Stimulated activated effector memory CD8-positive, alpha-beta T cell treated with anti-CD3 and anti-CD28 coated beads, Interleukin-12 subunit alpha, Interleukin-12 subunit beta, amount 100 ng/mL, for 72 hours (primary cell): ENCODE data around the gene PALMD.

Experiments
- ATAC-seq: fragments of 150-1000 bp; cut with Tn5 transposase; 2 replicates; pipeline ENCODE4 v1.10.0; 2021
- DNase-seq, 2 donors: peaks; one replicate each; pipeline ENCODE4 v3.0.0; 2021 to 2022; ENCODE audit warnings: low spot score in 2 of 2
- H3K27ac Mint-ChIP-seq: one replicate; pipeline ENCODE4 v1.8.0; 2022; ENCODE audit warnings: mild to moderate bottlenecking, mixed read lengths
- H3K36me3 Mint-ChIP-seq: one replicate; pipeline ENCODE4 v1.8.0; 2022; ENCODE audit warnings: mild to moderate bottlenecking, mixed read lengths
- H3K4me1 Mint-ChIP-seq: one replicate; pipeline ENCODE4 v1.8.0; 2022; ENCODE audit warnings: mixed read lengths
- H3K4me3 Mint-ChIP-seq: one replicate; pipeline ENCODE4 v1.8.0; 2022; ENCODE audit warnings: mild to moderate bottlenecking, mixed read lengths
- H3K9me3 Mint-ChIP-seq: one replicate; pipeline ENCODE4 v1.8.0; 2022; ENCODE audit warnings: mixed read lengths

The PALMD gene, protein sequence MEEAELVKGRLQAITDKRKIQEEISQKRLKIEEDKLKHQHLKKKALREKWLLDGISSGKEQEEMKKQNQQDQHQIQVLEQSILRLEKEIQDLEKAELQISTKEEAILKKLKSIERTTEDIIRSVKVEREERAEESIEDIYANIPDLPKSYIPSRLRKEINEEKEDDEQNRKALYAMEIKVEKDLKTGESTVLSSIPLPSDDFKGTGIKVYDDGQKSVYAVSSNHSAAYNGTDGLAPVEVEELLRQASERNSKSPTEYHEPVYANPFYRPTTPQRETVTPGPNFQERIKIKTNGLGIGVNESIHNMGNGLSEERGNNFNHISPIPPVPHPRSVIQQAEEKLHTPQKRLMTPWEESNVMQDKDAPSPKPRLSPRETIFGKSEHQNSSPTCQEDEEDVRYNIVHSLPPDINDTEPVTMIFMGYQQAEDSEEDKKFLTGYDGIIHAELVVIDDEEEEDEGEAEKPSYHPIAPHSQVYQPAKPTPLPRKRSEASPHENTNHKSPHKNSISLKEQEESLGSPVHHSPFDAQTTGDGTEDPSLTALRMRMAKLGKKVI

DNA sequence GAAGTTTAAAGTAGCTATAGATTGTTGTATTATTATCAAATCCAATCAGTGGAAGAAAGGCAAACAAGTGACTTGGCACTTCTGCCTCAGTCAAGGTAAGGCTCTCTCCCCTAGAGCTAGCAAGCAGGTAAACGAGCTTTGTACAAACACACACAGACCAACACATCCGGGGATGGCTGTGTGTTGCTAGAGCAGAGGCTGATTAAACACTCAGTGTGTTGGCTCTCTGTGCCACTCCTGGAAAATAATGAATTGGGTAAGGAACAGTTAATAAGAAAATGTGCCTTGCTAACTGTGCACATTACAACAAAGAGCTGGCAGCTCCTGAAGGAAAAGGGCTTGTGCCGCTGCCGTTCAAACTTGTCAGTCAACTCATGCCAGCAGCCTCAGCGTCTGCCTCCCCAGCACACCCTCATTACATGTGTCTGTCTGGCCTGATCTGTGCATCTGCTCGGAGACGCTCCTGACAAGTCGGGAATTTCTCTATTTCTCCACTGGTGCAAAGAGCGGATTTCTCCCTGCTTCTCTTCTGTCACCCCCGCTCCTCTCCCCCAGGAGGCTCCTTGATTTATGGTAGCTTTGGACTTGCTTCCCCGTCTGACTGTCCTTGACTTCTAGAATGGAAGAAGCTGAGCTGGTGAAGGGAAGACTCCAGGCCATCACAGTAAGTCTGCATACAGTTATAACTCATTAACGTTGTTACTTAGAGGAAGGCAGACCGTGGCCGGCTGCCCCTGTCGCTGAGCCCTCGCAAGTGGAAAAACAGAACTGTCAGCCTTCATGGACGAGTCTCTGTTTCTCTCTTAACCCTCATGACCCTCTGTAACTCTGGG lies at the start of gene PALMD:
Gene PALMD (plus strand): TSS at position 415 of the 833 bp plus-strand sequence. CDS start 205 bp downstream, at position 620.
- H3K4me1 Mint-ChIP-seq: no peaks in the 10 kb centered on the region
- DNase-seq (no peak), ATAC-seq (peak; percentile 42)
- no peak within 1 kb of the TSS for H3K27ac Mint-ChIP-seq
- H3K9me3 Mint-ChIP-seq: no peaks in the 10 kb centered on the region
- no peak within 1 kb of the TSS for H3K4me3 Mint-ChIP-seq
- H3K36me3 Mint-ChIP-seq: no peaks in the 10 kb centered on the region

DNA sequence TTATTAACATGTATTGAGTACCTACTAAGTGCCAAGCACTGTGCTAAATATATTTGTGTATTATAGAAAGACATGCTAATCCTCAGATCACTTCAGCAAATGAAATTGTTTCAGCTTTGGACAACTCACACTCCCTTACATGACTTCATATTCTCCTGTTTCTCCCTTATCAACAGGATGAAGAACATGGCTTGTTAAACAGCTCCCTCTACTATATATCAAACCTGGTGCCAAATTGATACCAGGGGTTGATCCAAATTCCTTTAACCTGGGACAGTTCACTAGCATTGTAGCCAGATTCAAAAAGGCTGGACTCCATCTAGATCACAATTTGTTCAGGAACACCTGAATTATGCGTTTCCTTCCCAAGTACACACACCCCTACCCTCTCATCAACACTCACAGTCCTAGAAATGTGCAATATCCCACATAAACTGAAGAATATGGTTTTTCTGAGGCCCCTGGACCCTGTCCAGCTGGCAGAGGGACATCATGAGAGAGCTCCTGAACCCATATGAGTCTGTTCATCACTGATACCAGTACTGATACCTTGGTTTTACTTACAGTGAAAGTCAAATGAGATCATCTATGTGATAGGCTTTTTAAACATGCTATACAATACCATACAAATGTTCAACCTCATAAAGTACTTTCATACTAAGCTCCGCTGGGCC lies 47.0 kb upstream of the PALMD start:
- Mint-ChIP-seq H3K9me3 (no peaks in the 10 kb centered on the region), H3K27ac (no peak overlapping the region), H3K4me3 (no peak overlapping the region), H3K36me3 (no peaks in the 10 kb centered on the region), H3K4me1 (no peaks in the 10 kb centered on the region)
- peak; percentile 16 for ATAC-seq
- no peak for DNase-seq

DNA sequence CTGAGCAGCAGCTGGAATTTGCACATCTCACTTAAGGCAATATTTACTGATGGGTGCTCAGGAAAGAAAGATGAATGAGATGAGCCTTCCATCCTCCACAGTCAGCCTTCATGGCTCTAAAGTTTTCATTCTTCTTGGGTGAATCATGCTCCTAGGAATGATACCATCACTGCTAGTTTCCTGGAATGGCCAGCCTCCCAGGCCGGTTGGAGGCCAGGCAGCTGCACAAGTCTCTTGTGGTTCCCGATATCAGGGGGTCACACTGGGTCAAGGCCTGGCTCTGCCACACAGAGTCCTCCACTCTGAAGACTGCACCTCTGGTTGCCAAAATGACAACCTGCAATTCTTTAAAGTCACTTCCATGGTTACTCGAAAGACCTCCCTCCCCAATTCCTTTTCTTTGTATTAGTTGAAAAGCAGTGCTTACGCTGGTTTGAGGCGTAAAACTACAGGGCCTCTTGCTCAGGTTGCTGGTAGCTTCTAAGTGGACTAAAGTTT lies 46.2 kb upstream of the PALMD start:
- Mint-ChIP-seq H3K9me3 (no peaks in the 10 kb centered on the region), H3K4me1 (no peaks in the 10 kb centered on the region), H3K27ac (no peak overlapping the region), H3K4me3 (no peak overlapping the region), H3K36me3 (no peaks in the 10 kb centered on the region)
- no peak for ATAC-seq
- no peak for DNase-seq

DNA sequence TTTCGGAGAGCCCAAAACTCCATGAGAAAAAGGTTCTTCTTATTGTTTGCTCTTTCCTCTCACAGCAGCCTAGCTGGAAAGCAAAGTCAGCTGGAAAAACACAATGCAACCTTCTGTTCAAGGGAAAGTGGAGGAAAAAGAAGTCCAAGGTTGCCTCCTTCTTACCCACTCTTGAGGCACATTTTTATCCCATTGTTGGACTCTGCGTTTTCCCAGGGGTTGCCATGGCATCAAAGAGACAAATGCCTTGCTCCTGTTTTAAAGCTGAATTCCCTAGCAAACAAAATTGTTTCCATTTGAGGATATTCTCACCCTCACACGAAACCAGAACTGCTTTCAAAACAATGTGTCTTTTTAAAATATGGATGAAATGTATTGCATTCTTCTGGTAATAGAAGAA lies 45.1 kb upstream of the PALMD start:
- Mint-ChIP-seq H3K9me3 (no peaks in the 10 kb centered on the region), H3K4me3 (no peak overlapping the region), H3K27ac (no peak overlapping the region), H3K36me3 (no peaks in the 10 kb centered on the region), H3K4me1 (no peaks in the 10 kb centered on the region)
- ATAC-seq (no peak), DNase-seq (no peak)

DNA sequence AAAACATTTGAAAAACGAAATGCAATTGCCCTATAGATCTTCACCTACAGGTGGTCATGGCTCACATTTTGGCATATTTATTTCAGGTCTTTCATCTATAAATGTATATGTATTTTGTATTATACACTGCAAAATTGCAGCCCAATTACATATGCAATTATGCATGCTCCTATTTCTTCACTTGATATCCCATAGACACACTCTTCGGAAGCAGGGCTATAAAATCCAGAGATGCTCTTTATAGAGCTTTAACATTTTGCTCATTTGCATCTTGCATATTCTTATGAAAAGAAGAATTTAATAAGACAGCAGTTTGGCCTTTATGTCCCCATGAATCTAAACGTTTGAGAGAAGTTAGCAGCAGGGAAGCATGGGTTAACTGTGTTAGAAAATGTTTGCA lies 44.7 kb upstream of the PALMD start:
- DNase-seq (no peak), ATAC-seq (no peak)
- Mint-ChIP-seq H3K4me3 (no peak overlapping the region), H3K27ac (no peak overlapping the region), H3K4me1 (no peaks in the 10 kb centered on the region), H3K36me3 (no peaks in the 10 kb centered on the region), H3K9me3 (no peaks in the 10 kb centered on the region)

DNA sequence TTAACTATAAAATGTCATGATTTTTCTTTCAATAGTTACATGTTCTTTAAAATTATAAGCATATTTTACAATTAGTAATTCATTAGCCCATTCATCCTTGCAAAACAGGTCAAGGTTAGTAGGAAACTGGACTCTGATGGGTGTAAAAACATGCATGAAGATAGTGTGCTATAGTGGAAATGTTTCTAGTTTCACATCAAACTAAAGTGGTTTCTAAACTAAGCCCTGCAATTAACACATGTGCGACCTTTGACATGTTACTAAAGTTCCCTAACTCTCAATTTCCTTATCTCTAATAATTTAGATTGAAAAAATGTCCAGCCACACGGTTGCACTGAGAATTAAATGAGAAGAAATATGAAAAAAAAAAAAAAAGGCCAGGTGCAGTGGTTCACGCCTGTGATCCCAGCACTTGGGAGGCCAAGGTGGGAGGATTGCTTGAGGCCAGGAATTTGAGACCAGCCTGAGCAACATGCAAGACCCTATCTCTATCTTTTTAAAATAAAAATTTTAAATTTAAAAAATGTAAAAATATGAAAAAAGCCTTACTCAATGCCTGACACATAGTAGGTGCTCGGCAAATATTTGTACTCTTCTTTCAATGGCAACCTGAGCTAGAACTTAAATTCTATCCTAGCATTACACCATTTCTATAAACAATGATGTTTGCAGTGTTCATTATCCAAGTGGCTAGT lies 44.1 kb upstream of the PALMD start:
- H3K36me3 Mint-ChIP-seq: no peaks in the 10 kb centered on the region
- no peak overlapping the region for H3K27ac Mint-ChIP-seq
- H3K9me3 Mint-ChIP-seq: no peaks in the 10 kb centered on the region
- no peaks in the 10 kb centered on the region for H3K4me1 Mint-ChIP-seq
- ATAC-seq (no peak), DNase-seq (no peak)
- H3K4me3 Mint-ChIP-seq: no peak overlapping the region

DNA sequence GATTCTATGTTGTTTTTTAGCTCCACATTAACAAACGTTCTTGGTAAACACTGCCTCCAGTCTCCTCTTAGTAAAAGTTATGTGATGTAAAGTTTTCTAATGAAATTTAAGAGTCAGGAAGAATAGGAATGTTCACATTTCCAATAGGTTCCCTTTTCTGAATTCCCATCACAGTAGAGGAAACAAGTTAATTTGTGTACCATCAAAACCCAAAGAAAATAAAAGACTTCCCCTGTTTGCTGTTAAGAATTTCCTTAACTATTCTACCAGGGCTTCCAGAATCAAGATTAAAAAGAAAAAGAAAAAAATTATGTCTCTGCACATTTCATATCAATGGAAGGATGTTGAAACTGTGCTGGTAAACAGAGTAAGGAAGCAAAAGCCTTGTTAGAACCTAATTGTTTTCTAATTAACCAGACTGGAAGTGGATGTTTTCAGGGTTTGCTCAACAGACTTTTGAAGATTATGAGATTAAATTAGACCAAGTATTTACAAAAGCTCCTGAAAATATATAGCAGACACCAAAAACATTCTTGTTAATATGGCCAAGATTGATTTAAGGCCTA lies 43.4 kb upstream of the PALMD start:
- ATAC-seq (no peak), DNase-seq (no peak)
- Mint-ChIP-seq H3K36me3 (no peaks in the 10 kb centered on the region), H3K4me1 (no peaks in the 10 kb centered on the region), H3K9me3 (no peaks in the 10 kb centered on the region), H3K4me3 (no peak overlapping the region), H3K27ac (no peak overlapping the region)

DNA sequence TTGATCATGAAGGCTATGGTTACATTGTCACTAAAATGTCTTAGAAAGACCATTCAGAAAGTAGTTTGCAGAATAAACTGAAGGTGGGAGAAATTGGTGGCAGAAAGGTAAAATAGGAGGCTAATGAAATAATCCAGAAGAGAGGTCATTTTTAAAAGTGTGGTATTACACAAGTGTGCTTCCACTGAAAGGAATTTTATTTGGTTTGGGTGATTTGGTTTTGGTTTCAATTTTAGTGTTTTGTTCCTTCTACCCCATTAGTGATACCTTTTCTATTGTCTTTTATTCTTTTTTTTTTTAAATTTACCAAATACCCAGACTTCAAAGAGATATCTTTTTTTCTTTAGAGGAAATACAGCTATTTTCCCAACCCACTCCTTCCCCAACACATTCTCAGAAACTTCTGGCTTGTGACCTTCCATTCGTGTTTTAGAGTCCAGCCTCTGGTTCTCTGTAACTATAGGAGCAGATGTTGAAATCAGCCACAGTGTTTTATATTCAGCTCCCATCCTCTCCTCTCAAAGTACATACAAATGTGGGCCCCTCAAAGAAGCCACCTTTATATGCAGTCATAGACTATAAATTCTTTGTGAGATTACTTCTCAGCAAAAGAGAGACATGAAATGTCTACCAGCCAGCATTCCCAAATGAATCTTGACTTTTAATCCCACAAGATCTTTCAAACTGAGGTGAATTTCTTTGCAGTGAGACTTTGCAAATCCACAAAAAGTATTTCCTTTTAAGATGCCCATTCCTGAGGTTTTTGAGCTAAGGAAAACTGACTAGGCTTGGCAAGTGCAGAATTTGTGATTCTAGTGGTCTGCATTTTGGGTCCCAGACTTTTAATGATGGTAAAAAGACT lies 42.0 kb upstream of the PALMD start:
- no peak for ATAC-seq
- DNase-seq: no peak
- no peaks in the 10 kb centered on the region for H3K36me3 Mint-ChIP-seq
- H3K4me3 Mint-ChIP-seq: no peak overlapping the region
- no peak overlapping the region for H3K27ac Mint-ChIP-seq
- no peaks in the 10 kb centered on the region for H3K9me3 Mint-ChIP-seq
- no peaks in the 10 kb centered on the region for H3K4me1 Mint-ChIP-seq

DNA sequence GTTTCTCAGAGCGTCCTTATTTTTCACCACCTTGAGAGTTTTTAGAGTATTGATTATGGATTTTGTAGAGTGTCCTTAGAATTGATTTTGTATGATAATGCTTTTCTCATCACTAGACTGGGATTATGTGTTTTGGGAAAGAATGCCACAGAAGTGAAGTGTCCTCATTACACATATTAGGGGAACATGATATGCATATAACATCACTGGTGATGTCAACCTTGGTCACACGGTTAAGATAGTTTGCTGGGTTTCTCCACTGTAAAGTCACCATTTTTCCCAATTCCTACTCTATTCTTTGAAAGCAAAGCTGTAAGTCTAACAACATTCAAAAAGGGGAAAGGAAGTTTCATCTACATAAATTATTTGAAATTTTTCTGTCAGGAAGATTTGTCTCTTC lies 39.6 kb upstream of the PALMD start:
- Mint-ChIP-seq H3K4me3 (no peak overlapping the region), H3K36me3 (no peaks in the 10 kb centered on the region), H3K27ac (no peak overlapping the region), H3K9me3 (no peaks in the 10 kb centered on the region), H3K4me1 (no peaks in the 10 kb centered on the region)
- ATAC-seq (no peak), DNase-seq (no peak)

DNA sequence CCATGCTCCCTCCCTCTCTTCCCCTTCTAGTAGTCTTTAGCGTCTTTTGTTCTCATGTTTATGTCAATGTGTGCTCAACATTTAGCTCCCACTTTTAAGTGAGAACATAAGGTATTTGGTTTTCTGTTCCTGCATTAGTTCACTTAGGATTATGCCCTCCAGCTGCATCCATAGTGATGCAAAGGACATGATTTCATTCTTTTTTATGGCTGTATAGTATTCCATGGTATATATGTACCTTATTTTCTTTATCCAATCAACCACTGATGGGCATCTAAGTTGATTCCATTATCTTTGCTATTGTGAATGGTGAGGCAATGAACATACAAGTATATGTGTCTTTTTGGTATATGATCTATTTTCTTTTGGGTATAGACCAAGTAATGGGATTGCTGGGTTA lies 38.3 kb upstream of the PALMD start:
- no peak overlapping the region for H3K27ac Mint-ChIP-seq
- H3K36me3 Mint-ChIP-seq: no peaks in the 10 kb centered on the region
- DNase-seq (no peak), ATAC-seq (no peak)
- no peaks in the 10 kb centered on the region for H3K9me3 Mint-ChIP-seq
- no peak overlapping the region for H3K4me3 Mint-ChIP-seq
- H3K4me1 Mint-ChIP-seq: no peaks in the 10 kb centered on the region

DNA sequence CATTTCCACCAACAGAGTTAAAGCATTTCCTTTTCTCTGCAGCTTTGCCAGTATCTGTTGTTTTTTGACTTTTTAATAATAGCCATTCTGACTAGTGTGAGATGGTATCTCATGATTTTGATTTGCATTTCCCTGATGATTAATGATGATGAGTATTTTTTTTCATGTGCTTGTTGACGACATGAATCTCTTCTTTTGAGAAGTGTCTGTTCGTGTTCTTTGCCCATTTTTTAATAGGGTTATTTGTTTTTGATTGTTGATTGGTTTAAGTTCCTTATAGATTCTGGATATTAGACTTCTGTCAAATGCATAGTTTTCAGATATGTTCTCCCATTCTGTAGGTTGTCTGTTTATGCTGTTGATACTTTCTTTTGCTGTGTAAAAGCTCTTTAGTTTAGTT lies 37.9 kb upstream of the PALMD start:
- no peaks in the 10 kb centered on the region for H3K4me1 Mint-ChIP-seq
- H3K27ac Mint-ChIP-seq: no peak overlapping the region
- no peak for DNase-seq
- H3K4me3 Mint-ChIP-seq: no peak overlapping the region
- H3K36me3 Mint-ChIP-seq: no peaks in the 10 kb centered on the region
- no peak for ATAC-seq
- no peaks in the 10 kb centered on the region for H3K9me3 Mint-ChIP-seq

DNA sequence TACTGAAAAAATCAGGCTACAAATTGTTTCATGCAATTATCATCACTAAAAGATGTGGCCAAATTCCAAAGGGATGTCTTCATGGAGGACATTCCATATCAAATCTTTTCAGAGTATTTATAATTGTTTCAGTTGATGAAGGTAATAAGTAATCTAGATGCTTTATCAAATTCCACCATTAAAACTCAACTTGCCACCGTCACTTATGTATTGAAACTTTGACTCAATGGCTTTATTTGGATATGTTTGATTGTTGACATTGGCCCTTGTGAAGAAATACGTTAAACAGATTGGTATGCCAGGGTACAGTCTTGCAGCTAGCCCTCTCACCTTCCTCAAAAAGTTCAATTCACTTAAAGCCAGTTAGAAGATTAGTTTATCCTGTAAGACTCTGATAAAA lies 32.2 kb upstream of the PALMD start:
- Mint-ChIP-seq H3K4me1 (no peaks in the 10 kb centered on the region), H3K4me3 (no peak overlapping the region), H3K36me3 (no peaks in the 10 kb centered on the region), H3K27ac (no peak overlapping the region), H3K9me3 (no peaks in the 10 kb centered on the region)
- DNase-seq (no peak), ATAC-seq (no peak)

DNA sequence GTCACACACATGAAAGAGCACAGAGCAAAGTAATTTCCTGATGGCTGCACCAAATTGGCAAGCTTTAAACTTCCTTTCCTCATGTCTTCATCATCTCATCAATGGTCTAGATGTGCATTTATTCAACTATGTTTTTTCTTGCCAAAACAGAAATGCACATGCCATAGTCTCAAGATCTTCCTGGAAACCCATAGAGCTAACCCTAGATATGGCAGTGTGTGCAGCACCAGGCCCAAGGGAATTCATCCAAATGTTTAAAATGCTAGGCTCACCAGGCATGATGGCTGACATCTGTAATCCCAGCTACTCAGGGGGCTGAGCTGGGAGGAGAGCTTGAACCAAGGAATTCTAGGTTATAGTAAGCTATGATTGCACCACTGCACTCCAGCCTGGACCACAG lies 31.2 kb upstream of the PALMD start:
- Mint-ChIP-seq H3K4me3 (no peak overlapping the region), H3K4me1 (no peaks in the 10 kb centered on the region), H3K27ac (no peak overlapping the region), H3K36me3 (no peaks in the 10 kb centered on the region), H3K9me3 (no peaks in the 10 kb centered on the region)
- ATAC-seq (no peak), DNase-seq (no peak)

DNA sequence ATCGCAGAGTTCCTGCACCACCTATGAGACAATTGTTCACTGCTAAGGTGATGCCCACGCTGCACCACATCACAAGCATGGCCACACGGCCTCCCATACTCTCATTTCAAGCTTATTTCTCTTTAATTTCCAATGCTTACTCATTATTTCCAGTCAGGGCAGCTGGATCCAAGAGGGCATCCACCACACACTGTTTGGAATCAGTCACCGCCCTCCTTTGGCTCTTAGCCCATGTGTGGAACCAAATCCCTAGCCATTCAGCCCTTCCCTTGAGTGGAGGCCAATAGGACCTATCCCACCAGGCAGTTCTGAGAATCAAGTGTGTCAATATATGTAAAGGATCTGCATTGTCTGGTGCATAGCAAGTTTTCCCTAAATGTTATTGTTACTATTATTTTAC lies 26.3 kb upstream of the PALMD start:
- DNase-seq (no peak), ATAC-seq (no peak)
- H3K36me3 Mint-ChIP-seq: no peaks in the 10 kb centered on the region
- no peaks in the 10 kb centered on the region for H3K4me1 Mint-ChIP-seq
- no peaks in the 10 kb centered on the region for H3K9me3 Mint-ChIP-seq
- H3K27ac Mint-ChIP-seq: no peak overlapping the region
- no peak overlapping the region for H3K4me3 Mint-ChIP-seq
